GM21529 (cell line): Measurements from ENCODE around the gene SGF29.
"Not testable (repeated sequence)": the region's sequence is repeated elsewhere in the genome, so short reads cannot be mapped to it uniquely, and the experiment has no call there.

ENCODE experiments used
- ATAC-seq: cut with Tn5 transposase; IDR thresholded peaks from one replicate; pipeline ENCODE4 v1.9.1; 2021; ENCODE audit not compliant: unreplicated experiment

SGF29 gene

DNA sequence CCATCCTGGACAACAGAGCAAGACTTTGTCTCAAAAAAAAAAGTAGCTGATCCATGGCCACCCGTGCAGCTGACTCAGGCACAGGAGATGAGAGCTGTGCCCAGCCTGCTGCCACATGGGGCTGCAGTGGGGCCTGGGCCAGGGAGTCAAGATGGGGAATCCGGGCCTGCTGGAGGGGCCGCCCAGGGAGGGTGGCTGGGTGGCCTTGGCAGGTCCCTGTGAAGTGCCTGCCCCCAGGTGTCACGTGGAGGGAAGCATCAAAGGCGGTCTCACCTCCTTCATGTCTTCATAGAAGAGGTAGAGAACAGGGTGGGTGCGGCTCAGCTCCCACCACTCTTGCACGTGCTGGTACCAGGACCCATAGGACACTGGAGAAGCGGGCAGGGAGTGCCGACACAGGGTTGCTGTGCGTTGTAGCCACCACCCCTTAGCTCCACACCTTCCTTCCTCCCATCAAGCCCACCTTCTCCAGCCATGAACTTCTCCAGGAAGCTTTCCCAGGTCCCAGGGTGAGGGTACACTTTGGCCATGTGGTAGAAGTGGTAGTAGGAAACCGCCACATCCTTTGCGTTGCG lies 39.3 kb downstream of the SGF29 start:
- ATAC-seq, result no peak

DNA sequence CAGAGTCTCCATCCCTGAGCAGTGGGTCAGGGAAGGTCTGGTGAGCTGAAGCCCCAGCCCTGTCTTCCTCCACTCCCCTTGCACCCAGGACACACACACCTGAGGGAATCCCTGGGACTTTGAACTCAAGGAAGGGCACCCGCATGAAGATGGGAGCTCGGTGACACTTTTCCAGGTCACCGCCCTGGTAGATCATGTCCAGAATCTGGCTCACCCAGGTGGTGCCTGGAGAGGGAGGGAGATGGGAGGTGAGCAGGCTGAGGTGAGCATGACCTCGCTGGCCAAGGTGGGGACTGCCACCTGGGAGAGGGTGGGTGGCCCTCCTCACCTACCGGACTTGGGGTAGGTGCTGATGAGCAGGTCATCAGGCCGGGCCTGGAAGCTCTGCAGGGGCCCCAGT lies 41.7 kb downstream of the SGF29 start:
- not testable (repeated sequence) for ATAC-seq

DNA sequence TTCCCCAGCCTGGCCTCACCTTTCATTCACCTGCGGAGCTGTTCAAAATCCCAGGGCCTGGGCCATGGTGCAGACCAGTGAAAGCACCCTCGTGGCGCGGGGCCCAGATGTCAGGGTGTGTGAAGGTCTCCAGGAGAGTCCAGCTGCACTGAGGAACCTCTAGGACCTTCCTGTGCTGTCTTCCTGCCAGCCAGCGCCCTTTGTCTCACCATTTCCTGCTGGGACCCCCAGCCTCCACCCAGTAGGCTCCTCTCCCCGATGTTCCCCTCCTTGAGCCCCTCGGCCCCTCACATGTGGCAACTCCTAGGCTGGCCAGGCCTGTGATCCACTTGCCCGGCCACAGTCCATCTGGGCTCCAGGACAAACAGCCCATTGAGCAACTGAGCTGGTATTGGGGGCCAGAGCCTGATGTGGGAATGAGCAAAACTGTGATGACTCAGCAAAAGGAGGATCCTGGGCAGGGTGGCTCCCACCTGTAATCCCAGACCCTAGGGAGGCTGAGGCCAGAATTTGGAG lies 42.5 kb downstream of the SGF29 start:
- no peak for ATAC-seq

DNA sequence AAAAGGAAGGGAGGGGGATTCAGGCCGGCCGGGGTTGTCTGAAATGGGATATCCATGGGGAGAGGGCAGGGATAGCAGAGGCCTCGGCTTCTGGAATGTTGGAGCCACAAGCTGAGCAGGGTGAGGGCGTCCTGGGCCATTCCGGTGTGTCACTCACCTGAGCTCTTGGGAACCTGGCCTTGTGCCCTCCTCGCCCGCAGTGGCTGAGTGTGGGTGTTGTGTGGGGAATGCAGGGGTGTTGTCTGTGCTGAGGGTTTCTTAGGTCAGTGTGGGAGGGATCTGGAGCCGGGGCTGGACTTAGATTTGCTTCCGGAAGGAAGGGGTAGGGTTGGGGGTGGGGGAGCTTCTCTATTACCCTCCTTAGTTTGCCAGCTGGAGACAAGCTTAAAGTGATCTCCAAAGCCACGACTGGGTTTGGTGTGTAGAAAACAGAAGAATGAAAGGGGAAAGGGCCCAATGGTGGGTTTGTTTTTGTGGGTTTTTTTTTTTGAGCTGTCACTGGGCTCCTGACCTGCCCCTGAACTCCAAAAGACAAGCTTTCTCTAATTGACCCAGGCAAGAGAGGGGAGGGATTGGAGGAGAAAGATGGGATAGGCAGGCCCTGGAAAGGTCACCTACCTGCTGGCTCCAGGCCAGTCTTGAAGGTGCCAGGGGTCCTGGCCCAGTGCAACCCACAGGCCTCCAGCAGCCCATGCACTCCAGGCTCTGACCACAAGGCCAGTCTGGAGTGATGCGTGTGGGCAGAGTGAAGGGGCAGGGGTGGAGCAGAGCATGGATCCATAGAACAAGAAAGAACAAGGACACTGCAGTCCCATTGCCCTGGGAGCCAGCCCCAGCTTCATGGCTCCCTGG lies 43.3 kb downstream of the SGF29 start, which contains the start of gene SULT1A2:
TSS of gene SULT1A2 (minus strand) at position 211 of the 852 bp plus-strand sequence. CDS start 1,120 bp downstream, outside the sequence.
- no peak for ATAC-seq

DNA sequence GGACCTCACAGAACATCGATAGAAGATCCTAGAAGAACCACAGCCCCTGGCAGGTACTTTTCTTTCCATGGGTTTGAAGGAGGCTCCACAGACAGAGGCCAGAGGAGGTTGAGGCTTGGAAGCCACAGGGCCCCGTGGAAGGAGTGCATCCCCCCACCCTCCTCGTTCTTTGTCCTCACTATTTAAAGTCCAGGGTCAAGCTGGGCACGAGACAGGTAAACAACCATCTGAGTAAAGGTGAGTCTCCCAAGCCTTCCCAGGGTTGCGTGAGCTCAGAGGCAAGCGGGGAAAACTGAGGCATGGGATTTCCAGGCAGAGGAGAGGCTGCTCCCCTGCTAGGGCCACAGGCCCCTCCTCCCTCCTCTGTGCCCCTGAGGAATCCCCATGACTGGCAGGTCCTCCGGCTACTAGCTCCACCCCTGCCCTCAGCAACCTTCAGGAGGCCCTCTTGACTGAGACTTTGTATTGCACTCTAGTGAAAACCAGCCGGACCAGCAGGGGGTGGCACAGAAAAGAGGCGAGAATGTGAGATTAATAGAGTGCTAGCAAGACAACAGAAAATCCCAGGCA lies 44.1 kb downstream of the SGF29 start:
- no peak for ATAC-seq

DNA sequence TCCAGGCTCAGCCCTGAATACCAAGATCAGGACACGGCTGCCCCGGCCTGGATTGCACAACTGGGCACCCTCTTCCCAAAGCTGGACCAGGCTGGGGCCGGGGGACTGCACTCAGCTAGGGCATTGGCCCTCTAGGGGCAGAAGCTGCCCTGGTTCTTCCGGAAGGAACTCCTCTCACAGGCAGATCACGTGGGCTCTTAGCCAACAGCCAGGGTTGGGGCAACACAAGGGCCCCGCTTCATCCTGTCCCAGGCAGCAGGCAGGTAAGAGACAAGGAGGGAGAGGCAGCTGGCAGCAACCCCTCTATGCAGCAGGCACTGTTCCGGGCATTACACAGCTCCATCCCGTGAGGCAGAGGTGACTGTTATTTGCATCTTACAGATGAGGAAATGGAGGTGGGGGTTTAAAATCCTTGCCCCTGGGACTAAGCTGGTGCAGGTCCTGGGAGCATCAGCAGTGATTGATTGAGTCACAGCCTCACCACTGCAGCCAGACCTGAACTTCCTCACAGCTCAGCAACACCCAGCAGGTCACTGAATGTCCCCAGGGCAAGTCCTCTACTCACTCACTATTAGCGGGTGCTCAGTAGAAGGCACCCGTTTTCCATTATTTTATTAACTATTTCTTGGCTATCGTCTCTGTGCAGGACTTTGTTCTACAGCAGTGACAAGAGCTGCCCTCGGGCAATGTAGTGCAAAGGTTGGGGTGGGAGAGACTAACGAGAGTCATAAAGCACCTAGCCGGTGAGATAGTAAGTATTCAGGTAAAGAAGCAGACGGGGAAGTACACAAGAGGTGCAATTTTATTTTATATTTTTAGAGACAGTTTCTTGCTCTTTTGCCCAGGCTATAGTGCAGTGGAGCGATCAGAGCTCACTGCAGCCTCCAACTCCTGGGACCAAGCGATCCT lies 45.9 kb downstream of the SGF29 start:
- ATAC-seq, result peak; percentile 86

DNA sequence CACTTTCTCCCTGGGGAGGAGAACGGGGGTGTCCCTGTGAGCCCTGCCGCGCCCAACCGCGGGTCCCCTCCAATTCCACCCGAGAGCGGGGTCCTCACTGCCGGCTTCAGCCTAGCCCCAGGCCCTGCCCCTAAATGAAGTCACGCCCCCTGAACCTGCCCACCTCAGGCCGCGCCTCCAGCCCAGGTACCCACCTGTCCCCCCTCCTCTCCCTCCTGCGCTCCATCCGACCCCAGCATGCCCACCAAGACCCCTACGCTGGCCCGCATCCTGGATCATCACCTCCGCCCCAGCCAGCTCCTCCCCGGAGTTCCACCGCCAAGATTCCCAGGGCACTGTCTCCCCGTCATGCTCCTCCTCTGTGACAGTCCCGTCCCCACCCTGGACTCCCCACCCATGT lies 47.2 kb downstream of the SGF29 start:
- ATAC-seq, result not testable (repeated sequence)

DNA sequence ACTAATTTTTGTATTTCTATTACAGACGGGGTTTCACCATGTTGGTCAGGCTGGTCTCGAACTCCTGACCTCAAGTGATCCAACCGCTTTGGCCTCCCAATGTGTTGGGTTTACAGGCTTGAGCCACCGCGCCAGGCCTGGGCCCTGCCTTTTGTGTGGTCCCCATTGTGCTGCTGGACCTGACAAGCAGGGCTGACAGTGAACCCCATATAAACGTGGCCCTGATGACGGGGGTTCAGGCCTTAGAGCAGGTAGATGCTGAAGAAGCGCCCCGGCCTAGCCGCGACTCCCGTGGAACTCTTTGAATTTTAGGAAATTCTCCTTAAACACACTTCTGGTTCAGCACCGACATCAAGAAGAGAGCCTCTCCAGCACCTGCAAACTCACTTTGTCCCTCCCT lies 47.9 kb downstream of the SGF29 start:
- ATAC-seq, result not testable (repeated sequence)

DNA sequence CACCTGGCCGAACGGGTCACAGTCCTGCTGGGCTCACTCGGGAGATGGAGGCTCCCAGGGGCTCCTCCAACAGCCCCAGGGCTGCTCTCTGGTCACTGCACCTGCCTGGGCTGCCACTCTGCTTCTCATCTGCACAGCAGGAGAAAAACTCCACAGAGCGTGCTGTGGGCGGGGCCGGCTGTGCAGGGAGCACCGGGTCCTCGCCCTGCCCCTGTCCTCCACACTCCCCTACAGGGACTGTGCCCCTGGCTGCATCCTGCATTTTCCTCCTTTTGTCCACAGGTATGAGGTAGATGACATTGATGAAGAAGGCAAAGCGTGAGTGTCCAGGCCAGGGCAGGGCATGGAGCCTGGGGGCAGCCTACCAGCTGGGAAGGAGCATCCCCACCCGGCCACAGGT lies 48.3 kb downstream of the SGF29 start:
- ATAC-seq, result not testable (repeated sequence)

DNA sequence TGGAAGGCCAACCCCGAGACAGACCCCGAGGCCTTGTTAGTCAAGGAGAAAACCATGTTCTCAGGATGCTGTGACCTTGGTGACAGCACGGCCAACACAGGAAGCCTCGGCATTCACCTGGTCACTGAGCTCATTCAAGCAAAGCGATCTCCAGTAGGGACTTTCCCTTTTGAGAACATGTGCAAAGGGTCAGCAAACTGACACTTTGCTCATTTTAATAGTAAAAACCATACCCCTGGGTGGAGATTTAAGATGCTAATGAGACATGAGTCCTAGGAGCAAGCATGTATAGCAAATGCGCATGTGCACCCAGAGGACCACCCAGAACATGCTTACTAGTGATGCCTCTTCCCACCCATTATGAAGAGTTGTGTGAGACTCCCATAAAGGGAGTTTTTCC lies 48.8 kb downstream of the SGF29 start:
- ATAC-seq, result no peak

DNA sequence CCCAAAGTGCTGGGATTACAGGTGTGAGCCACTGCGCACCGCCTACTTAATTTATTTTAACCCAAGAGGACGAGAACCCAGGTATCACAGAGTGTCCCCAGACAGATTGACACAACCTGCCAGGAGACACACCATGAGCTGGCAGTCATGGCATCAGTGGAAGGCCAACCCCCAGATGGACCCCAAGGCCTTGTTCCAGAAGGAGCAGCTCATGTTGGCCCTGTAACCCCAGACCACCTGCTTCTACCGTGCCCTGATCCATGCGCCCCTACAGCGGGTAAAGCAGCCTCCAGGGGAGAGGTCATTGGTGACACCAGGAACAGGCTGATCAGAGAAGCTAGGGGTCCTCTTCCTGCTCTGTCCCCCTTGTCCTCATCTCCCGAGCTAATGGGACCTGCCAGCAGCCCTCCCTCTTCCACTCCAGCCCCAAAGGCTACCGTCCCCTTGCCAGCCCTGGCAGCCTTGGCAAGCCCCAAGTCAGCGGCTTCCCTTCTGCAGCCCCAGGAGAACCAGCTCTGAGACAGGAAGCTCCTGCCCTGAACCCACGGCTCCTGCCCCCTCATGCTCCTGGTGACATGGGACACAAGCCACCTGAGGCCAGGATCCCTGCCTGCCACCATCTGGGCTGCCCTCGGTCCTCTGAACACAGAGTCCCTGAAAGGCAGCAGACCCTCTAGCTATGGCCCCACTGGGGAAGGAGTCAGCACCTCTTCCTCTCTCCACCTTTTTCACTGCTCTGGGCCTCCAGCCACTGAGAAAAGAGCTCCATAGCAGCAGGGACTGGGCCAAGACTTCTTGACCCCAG lies 49.9 kb downstream of the SGF29 start:
- ATAC-seq, result no peak

DNA sequence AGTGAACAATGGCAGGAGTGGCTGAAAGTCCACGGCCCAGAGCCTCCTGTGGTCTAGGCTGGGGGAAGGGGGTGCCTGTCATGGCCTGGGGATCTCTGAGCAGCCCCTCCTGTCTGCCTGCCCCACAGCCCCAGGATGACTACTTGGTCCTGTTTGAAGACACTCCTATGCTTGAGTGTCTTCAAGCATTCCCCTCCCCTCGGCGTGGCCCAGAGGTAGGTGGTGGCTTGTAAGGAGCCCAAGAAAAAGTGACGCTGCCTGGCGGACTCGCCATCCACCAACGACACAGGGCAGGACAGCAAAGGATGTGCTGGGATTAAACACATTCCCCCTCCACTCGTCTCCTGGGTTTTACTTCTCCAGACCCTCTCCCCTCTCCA lies 50.5 kb downstream of the SGF29 start:
- no peak for ATAC-seq

DNA sequence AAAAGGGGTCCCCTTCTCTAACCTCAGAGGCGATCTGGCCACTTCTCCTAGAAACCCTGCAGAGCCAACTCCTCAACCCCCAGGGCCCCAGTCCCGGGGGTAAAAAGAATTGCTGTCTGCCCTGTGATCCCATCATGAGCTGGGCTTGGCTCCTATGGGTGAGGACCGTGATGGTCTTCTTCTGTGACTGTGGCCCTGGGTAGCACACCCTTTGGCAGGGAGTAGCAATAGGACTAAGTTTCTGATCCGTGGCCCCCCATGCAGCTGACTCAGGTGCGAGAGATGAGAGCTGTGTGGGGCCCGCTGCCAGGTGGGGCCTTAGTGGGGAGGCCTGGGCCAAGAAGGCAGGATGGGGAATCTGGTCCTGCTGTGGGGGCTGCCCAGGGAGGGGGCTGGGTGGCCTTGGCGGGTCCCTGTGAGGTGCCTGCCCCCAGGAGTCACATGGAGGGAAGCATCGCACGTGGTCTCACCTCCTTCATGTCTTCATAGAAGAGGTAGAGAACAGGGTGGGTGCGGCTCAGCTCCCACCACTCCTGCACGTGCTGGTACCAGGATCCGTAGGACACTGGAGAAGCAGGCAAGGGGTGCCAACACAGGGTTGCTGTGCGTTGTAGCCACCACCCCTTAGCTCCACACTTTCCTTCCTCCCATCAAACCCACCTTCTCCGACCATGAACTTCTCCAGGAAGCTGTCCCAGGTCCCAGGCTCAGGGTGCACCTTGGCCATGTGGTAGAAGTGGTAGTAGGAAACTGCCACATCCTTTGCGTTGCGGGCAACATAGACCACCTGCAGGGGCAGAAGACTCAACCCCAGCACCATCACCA lies 52.8 kb downstream of the SGF29 start:
- no peak for ATAC-seq

DNA sequence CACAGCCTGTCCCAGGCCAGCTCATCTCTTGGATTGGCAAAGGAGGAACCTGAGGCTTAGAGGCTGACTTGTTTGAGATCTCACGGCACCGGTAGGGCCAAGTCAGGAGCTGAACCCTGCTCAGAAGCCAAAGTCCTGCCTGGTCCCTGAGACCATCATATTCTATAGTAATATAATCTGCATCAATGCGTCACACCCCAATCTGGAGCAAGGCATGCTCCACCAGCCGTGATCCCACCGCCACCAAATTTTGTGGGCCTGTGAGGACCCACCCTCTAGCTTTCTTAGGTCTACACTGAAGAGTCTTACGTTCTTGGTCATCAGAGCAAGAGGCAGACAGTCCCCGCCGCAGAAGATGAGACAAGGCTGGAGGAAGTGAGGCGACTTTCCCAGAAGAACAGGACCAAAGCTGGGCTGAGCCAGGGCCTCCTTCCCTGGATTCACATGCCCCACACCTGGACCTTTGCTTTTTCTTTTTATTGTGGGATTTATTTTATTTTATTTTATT lies 53.5 kb downstream of the SGF29 start:
- no peak for ATAC-seq

DNA sequence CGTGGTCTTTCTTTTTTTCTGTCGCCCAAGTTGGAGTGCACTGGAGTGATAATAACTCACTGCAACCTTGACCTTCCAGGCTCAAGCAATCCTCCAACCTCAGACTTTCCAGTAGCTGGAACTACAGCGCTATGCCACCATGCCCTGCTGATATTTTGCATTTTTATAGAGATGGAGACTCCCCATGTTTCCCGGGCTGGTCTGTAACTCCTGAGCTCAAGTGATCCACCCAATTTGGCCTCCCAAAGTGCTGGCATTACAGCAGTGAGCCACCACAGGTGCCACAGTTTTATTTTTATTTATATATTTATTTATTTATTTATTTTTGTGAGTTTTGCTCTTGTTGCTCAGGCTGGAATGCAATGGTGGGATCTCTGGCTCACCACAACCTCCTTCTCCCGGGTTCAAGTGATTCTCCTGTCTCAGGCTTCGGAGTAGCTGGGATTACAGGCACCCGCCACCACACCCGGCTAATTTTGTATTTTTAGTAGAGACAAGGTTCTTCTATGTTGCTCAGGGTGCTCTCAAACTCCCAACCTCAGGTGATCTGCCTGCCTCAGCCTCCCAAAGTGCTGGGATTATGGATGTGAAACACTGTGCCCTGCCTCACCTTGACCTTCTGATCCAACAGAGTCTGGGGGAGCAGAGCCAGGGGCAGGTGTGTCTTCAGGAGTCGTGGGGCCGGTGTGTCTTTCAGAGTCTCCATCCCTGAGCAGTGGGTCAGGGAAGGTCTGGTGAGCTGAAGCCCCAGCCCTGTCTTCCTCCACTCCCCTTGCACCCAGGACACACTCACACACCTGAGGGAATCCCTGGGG lies 54.2 kb downstream of the SGF29 start:
- not testable (repeated sequence) for ATAC-seq

DNA sequence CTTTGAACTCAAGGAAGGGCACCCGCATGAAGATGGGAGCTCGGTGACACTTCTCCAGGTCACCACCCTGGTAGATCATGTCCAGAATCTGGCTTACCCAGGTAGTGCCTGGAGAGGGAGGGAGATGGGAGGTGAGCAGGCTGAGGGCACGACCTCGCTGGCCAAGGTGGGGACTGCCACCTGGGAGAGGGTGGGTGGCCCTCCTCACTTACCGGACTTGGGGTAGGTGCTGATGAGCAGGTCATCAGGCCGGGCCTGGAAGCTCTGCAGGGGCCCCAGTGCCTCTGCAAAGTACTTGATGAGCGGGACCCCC lies 54.7 kb downstream of the SGF29 start:
- not testable (repeated sequence) for ATAC-seq

DNA sequence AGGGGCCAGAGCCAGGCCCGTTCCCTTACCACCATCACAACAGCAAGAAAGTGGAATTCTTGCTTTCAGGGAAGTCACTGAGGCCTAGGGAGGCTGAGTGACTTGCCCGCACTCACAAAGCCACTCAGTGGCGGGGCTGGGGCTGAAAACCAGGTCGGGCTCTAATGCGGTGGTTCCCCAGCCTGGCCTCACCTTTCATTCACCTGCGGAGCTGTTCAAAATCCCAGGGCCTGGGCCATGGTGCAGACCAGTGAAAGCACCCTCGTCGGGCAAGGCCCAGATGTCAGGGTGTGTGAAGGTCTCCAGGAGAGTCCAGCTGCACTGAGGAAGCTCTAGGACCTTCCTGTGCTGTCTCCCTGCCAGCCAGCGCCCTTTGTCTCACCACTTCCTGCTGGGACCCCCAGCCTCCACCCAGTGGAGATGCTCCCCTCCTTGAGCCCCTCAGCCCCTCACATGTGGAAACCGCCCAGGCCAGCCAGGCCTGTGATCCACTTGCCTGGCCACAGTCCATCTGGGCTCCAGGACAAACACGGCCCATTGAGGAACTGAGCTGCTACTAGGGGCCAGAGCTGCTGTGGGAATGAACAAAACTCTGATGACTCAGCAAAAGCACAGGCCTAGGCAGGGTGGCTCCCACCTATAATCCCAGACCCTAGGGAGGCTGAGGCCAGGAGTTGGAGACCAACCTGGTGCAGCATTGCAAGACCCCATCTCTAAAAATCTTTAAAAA lies 55.3 kb downstream of the SGF29 start:
- ATAC-seq, result not testable (repeated sequence)
